Naive B cell (primary cell): ENCODE results near the gene RHBDD3. TPM values are rescaled to one million over a fixed set of nuclear protein-coding genes. Genes with fewer than 3 reads are reported as not detected.
"Not testable (repeated sequence)": the region's sequence is repeated elsewhere in the genome, so short reads cannot be mapped to it uniquely, and the experiment has no call there.

ENCODE experiments used
- ATAC-seq, 2 donors: fragments of 150-1000 bp; cut with Tn5 transposase; 2 replicates each; pipeline ENCODE4 v1.10.0; 2021; ENCODE audit warnings: low read depth in 2 of 2, mild to moderate bottlenecking in 2 of 2, moderate library complexity in 2 of 2
- DNase-seq: peaks from one replicate; pipeline ENCODE4 v3.0.0; 2022
- H3K27ac Mint-ChIP-seq, 6 donors: one replicate each; pipeline ENCODE4 v1.8.0; 2020 to 2022; ENCODE audit warnings: mild to moderate bottlenecking in 6 of 6, mixed read lengths in 6 of 6, moderate library complexity in 5 of 6, inconsistent platforms in 2 of 6
- H3K27me3 Mint-ChIP-seq, 3 donors: one replicate each; pipeline ENCODE4 v1.8.0; 2021 to 2022; ENCODE audit warnings: mixed read lengths in 3 of 3, mild to moderate bottlenecking in 1 of 3
- H3K36me3 Mint-ChIP-seq, 2 donors: one replicate each; pipeline ENCODE4 v1.8.0; 2020 to 2022; ENCODE audit warnings: mixed read lengths in 2 of 2, inconsistent platforms in 1 of 2, mild to moderate bottlenecking in 1 of 2
- H3K4me1 Mint-ChIP-seq, 3 donors: one replicate each; pipeline ENCODE4 v1.8.0; 2020 to 2022; ENCODE audit warnings: mixed read lengths in 3 of 3, inconsistent platforms in 1 of 3, mild to moderate bottlenecking in 1 of 3, moderate library complexity in 1 of 3
- H3K4me3 Mint-ChIP-seq, 8 donors: one replicate each; pipeline ENCODE4 v1.8.0; 2020 to 2022; ENCODE audit warnings: mild to moderate bottlenecking in 8 of 8, mixed read lengths in 8 of 8, moderate library complexity in 8 of 8, inconsistent platforms in 2 of 8
- H3K9me3 Mint-ChIP-seq, 7 donors: one replicate each; pipeline ENCODE4 v1.8.0; 2020 to 2022; ENCODE audit warnings: mixed read lengths in 7 of 7, mild to moderate bottlenecking in 5 of 7, inconsistent platforms in 2 of 7, moderate library complexity in 1 of 7
- polyA plus RNA-seq, 6 donors: library from polyadenylated mRNA; unstranded; fragments of 300-500 nt; fragmentation: Illumina TruSeq; gene quantifications; one replicate each; pipeline ENCODE4 v1.2.3, GENCODE V29; 2021; ENCODE audit warnings: low read depth in 6 of 6

Gene RHBDD3
- polyA plus RNA-seq, 6 donors from 2014 or later, result 0.72 to 4.2 (median 2.9) TPM; not detected in 1

DNA sequence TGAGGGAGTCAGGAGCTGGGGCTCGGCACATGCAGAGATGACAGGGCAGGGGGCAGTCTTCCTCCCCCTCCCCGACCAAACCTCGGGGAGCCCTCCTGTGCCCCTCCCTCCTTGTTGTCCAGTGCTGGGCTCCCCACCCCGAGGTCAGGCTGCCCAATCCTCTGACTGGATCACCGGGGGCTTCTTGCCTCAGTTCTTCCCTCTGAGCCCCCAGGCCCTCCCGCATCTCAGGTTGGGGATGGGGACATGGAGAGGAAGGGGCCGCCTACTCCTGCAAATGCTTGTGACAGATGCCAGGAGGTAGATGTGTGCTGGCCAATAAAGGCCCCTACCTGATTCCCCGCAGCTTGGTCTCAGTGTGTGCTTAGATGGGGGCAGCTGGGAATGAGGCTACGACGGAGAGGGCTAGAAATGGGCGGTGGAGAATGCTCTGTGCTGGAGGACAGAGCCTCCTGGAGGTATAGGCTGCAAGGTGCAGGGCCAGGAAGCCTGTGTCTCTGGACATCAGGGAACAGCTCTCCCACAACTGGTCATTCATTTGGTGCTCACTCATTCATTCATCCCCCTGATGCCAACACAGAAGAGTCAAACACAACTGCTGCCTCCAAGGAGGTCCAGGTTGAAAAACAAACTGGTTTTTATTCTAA, 8.4 kb downstream of the RHBDD3 start:
- H3K36me3 Mint-ChIP-seq, result no peaks in the 10 kb centered on the region
- no peaks in the 10 kb centered on the region for H3K9me3 Mint-ChIP-seq
- no peak overlapping the region for H3K27ac Mint-ChIP-seq
- no peak overlapping the region for H3K4me3 Mint-ChIP-seq
- H3K27me3 Mint-ChIP-seq, result no peaks in the 10 kb centered on the region
- DNase-seq (no peak), ATAC-seq (no peak)
- H3K4me1 Mint-ChIP-seq, result no peaks in the 10 kb centered on the region

DNA sequence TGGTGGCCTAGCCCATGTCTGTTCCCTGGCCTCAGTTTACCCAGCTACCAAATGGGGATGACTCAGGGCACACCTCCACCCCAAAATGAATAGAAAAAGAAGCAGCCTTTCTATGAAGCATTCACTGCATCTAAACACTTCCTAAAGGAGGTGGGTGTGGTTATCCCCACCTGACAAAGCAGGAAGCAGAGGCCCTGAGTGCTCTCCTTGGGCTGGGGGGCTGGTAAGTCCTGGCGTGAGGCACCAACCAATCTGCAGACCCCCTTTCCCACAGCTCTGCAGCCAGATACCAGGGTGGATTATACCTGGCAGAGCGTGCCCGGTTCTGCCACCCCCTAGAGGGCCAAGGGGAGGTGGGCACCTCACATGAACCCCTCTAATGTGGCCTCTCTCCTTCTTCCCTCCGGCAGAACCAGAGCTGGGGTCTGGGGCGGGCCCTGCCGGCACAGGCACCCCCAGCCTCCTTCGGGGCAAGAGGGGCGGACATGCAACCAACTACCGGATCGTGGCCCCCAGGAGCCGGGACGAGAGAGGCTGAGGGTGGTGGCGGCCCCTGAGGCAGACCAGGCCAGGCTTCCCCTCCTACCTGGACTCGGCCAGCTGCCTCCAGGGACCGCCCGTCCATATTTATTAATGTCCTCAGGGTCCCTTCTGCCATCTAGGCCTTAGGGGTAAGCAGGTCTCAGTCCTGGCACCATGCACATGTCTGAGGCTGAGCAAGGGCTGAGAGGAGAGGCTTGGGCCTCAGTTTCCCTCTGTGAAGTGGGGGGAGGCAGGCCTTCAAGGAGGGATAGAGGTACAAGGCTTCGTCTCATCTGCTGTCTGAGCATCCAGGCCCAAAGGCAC, 9.2 kb downstream of the RHBDD3 start:
- H3K36me3 Mint-ChIP-seq, result no peaks in the 10 kb centered on the region
- peak overlapping the region in 1 of 6 donors; percentile 8 for H3K27ac Mint-ChIP-seq
- no peak overlapping the region for H3K4me3 Mint-ChIP-seq
- no peak for ATAC-seq
- no peaks in the 10 kb centered on the region for H3K9me3 Mint-ChIP-seq
- DNase-seq, result no peak
- H3K4me1 Mint-ChIP-seq, result no peaks in the 10 kb centered on the region
- peaks cover under 1 to 3% (median 2%) of the 10 kb centered on the region in 3 donors for H3K27me3 Mint-ChIP-seq

DNA sequence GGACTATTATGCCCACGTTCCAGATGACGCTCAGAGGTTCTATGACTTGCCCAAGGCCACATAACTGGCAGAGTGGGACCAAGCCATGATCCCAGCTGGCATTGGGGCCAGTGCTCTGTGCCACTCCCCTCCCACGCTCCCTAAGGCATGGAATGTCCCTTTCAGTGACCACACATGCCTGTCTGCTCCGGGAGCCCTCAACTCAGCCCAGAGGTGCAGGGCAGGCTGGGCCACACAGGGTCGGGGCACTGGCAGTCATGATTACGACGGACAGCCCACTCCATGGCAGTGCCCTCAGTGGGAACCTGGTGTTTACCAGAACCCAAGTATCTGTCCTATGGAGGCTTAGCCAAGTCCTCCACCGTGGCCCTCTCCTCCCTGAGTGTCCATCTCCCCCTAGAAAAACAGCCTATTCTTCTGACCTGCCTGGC, 10.0 kb downstream of the RHBDD3 start:
- DNase-seq (no peak), ATAC-seq (no peak)
- H3K27me3 Mint-ChIP-seq, result peaks cover 4 to 7% (median 7%) of the 10 kb centered on the region in 3 donors
- H3K36me3 Mint-ChIP-seq, result no peaks in the 10 kb centered on the region
- H3K9me3 Mint-ChIP-seq, result no peaks in the 10 kb centered on the region
- no peaks in the 10 kb centered on the region for H3K4me1 Mint-ChIP-seq
- H3K4me3 Mint-ChIP-seq, result no peak overlapping the region
- no peak overlapping the region for H3K27ac Mint-ChIP-seq

DNA sequence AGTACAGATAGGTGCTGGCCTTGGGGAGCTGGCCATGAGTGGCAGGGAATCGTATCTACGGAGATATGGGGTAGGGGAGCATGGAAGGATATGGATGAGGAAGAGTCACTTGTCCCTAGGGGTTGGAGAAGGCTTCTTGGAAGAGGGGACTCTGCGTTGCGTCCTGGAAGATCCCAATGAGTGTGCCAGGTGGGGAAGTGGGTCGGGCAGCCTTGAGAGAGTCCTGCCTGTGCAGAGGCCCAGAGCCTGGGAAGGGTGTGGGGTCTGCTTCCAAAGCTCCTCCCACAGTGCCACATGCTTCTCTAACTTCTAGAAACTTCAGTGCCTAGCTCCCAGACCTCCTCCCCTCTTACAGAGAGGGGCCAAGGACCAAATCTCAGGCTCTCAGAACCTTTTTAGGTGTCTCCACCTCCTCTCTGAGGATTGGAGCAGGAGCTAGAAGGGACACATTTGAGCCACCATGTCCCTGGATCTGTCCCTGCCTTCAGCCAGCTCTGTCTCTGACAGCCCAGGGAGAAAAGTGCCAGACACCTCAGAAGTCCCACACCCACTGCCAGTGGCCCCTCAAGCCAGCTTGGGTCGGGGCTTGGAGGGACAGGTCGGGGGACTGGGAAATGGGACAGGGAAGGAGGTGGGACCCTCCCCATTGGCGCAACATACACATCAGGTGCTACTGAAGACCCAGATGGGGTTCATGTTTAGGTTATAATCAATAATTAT, 11.0 kb downstream of the RHBDD3 start:
- no peak for ATAC-seq

DNA sequence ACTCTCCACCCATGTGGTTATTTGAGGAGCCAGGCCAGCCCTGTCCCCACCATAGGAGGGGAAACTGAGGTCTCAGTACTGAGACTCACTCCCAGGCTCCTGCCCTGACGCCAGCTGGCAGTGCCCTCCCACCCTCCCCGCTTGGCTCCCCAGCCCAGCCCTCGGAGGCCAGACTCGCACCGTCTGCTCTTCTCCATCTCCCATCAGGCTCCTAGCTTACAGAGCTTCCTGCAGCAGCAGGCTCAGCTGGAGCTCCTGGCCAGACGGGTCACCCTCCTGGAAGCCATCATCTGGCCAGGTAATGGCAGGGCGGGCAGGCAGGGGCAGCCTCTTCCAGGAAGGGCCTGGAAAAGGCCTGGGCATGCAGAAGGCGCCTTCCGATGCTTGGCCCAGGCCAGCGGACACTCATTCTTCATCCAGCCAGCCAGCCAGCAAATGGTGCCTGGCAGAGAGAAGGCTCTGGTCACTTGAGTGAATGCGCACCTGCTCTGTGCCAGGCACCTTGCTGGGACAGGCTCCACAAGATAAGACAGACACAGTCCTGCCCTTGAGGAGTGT, 12.6 kb downstream of the RHBDD3 start:
- Mint-ChIP-seq H3K36me3 (no peaks in the 10 kb centered on the region), H3K4me1 (no peaks in the 10 kb centered on the region), H3K9me3 (no peaks in the 10 kb centered on the region), H3K27me3 (peaks cover 4 to 16% (median 14%) of the 10 kb centered on the region in 3 donors), H3K27ac (peak overlapping the region in 1 of 6 donors; percentile 52), H3K4me3 (no peak overlapping the region)
- ATAC-seq, result no peak
- DNase-seq, result no peak

More for the DNA sequence above, 11.0 kb downstream of the RHBDD3 start:
- Mint-ChIP-seq H3K36me3 (no peaks in the 10 kb centered on the region), H3K9me3 (no peaks in the 10 kb centered on the region), H3K4me1 (no peaks in the 10 kb centered on the region), H3K4me3 (peak overlapping the region in 1 of 8 donors; percentile 64), H3K27me3 (peaks cover 4 to 16% (median 14%) of the 10 kb centered on the region in 3 donors), H3K27ac (no peak overlapping the region)
- no peak for DNase-seq

DNA sequence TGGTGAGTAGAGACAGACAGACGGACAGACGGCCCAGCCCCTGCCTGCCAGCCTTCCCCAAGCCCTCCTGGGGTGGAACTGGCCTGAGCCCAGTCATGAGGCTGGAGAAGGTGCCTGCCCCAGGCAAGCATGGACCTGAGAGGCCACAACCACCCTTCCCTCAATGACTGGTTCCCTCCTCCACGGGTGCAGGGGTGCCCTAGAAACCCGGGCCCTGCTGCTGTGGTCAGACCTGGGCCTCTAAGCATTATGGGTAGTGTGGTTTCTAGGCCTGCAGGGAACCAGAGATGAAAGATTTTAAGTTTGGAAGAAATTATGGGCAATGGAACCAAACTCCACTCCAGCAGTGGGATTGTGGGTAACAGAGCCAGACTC, 13.5 kb downstream of the RHBDD3 start:
- no peaks in the 10 kb centered on the region for H3K9me3 Mint-ChIP-seq
- H3K27me3 Mint-ChIP-seq, result peaks cover 4 to 16% (median 14%) of the 10 kb centered on the region in 3 donors

DNA sequence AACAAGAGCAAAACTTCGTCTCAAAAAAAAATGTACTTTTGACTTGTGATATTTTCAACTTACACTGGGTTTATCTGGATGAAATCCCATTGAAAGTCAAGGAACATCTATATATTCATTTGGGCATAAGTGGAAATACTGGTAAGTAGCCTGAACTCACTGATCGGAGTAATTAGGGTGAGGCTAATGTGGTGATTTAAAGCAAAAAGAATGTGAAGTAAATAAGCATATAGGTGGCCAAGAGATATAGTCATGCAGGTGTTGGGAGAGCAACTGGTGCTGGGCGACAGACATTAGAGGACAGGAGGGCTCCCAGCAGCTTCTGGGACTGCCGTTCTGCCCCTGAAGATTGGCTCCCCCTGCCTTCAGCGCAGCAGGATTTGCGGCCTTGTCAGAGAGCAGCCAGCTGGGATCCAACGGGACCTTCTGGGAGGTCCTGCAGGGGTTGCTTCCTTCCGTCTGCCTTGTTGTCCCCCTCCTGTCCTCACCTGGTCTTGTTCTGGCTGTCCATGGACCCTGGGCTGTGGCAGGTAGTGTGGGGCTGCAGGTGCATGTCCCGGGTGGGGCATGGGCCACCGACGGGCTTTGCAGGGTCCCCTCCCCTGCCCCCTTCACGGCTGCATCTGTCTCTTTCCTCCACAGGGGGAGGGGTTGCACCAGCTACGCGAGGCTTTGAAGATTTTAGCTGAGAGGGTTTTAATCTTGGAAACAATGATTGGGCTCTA, 14.1 kb downstream of the RHBDD3 start:
- Mint-ChIP-seq H3K36me3 (no peaks in the 10 kb centered on the region), H3K4me3 (no peak overlapping the region), H3K4me1 (no peaks in the 10 kb centered on the region), H3K27me3 (peaks cover 4 to 16% (median 14%) of the 10 kb centered on the region in 3 donors), H3K27ac (no peak overlapping the region), H3K9me3 (no peaks in the 10 kb centered on the region)
- DNase-seq, result no peak
- ATAC-seq, result no peak

More for the DNA sequence above, 13.5 kb downstream of the RHBDD3 start:
- DNase-seq, result no peak
- Mint-ChIP-seq H3K36me3 (no peaks in the 10 kb centered on the region), H3K4me3 (no peak overlapping the region), H3K27ac (no peak overlapping the region), H3K4me1 (no peaks in the 10 kb centered on the region)
- no peak for ATAC-seq

DNA sequence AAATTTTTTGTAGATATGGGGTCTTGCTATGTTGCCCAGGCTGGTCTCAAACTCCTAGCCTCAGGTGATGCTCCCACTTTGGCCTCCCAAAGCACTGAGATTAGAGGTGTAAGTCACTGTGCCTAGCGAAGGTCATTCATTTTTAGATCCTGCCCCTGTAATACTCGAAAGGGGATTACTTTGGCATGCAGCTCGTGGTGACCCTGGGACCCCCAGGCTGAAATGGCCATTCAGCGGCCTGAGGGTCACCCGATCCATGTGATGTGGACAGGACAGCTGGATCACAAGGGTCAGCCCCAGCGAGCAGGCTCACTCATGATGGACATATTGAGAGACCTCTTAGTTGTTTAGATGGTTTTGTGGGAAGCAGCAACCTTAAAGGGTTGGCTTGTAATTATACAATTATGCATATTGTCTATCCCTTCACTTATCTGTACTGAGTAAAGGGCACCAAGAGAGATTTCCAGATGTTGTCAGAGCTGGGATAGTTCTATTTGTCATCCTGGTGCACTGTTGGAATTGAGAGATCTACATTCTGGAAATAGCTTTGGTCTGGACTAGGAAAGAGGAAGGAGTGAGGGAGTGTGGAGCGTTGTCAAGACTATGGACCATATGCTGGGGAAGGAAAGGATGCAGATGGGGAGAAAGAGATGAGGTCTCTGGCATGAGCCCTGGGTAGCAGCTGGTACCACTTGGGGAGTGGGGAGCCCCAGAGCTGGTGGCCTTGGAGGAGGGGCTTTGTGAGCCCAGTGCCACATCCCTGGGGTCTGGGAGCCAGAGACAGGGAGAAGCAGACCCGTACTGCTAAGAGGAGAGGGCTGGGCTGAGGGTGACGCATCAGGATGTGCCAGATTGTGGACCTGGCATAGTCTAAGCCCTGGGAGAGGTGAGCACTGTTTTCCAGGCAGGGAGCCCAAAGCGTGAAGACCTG, 15.5 kb downstream of the RHBDD3 start:
- H3K27ac Mint-ChIP-seq, result no peak overlapping the region
- DNase-seq (no peak), ATAC-seq (no peak)
- no peaks in the 10 kb centered on the region for H3K4me1 Mint-ChIP-seq
- H3K9me3 Mint-ChIP-seq, result no peaks in the 10 kb centered on the region
- no peaks in the 10 kb centered on the region for H3K36me3 Mint-ChIP-seq
- H3K4me3 Mint-ChIP-seq, result peak overlapping the region in 1 of 8 donors; percentile 17
- H3K27me3 Mint-ChIP-seq, result peaks cover 4 to 16% (median 14%) of the 10 kb centered on the region in 3 donors

DNA sequence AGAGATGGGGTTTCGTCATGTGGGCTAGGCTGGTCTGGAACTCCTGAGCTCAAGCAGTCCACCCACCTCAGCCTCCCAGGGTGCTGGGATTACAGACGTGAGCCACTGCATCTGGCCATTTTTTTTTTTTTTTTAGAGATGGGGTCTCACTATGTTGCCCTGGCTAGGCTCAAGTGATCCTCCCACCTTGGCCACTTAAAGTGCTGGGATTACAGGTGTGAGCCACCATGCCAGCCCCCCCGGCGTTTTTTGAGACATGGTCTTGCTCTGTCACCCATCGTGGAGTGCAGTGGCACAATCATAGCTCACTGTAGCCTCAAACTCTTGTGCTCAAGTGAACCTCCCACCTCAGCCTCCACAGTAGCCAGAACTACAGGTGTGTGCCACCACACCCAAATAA, 16.5 kb downstream of the RHBDD3 start:
- Mint-ChIP-seq H3K4me3 (no peak overlapping the region), H3K27ac (no peak overlapping the region)
- DNase-seq, result no peak

DNA sequence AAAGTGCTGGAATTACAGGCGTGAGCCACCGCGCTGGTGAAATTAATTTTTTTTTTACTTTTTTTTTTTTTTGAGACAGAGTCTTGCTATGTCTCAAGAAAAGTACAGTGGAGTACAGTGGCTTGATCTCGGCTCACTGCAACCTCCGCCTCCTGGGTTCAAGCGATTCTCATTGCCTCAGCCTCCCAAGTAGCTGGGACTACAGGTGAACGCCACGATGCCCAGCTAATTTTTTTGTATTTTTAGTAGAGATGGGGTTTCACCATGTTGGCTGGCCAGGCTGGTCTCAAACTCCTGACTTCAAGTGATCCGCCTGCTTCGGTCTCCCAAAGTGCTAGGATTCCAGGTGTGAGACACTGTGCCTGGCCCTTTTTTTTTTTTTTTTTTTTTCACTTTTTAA, 19.9 kb downstream of the RHBDD3 start:
- ATAC-seq, H3K27ac Mint-ChIP-seq, DNase-seq, H3K4me1 Mint-ChIP-seq, H3K4me3 Mint-ChIP-seq: not testable (repeated sequence)
- Mint-ChIP-seq H3K36me3 (peaks cover 9 to 13% of the 10 kb centered on the region in 2 donors), H3K27me3 (peaks cover 15 to 37% (median 36%) of the 10 kb centered on the region in 3 donors), H3K9me3 (peaks cover 3 to 11% (median 9%) of the 10 kb centered on the region in 7 donors)

More for the DNA sequence above, 16.5 kb downstream of the RHBDD3 start:
- Mint-ChIP-seq H3K4me1 (no peaks in the 10 kb centered on the region), H3K27me3 (peaks cover 4 to 16% (median 14%) of the 10 kb centered on the region in 3 donors), H3K36me3 (no peaks in the 10 kb centered on the region), H3K9me3 (no peaks in the 10 kb centered on the region)
- no peak for ATAC-seq

DNA sequence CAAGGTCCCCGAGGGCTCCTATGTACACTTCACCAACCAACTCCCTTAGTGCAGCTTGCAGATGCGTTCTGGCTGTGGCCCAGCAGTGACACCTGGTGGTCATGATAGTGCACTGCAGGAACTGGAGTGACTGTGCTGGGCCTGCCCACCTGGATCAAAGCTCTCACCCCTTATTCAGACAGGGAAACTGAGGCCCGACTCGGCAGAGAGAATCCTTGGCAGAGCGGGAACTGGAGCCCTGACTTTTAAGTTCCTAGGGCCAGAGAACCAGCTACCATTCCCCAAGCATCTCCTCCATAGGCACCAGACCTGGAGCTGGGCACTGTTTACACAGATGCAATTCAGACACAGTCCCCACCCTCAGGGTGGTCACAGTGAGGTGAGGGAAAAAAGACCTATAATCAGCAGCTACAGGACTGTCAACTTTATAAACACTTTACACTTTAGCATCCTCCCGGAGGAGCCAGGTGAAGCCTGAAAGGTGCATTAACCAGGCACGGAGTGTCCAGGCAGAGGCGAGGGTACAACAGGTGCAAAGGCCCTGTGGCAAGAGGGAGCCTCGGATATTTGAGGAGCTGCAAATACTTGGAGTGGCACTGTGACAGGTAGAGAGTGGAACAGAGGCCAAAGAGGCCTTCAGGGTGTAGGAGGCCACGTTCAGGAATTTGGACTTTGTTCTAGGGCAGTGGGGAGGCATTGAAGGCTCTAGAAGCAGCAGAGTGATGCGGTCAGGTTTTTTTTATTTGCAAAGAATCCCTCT, 22.0 kb downstream of the RHBDD3 start:
- peaks cover 15 to 39% (median 30%) of the 10 kb centered on the region in 3 donors for H3K27me3 Mint-ChIP-seq
- peaks cover 12 to 19% of the 10 kb centered on the region in 2 donors for H3K36me3 Mint-ChIP-seq
- H3K27ac Mint-ChIP-seq, result peak overlapping the region in 1 of 6 donors; percentile 53
- H3K9me3 Mint-ChIP-seq, result peaks cover 11 to 31% (median 26%) of the 10 kb centered on the region in 7 donors
- peak; percentile 56 for DNase-seq
- no peak overlapping the region for H3K4me3 Mint-ChIP-seq
- H3K4me1 Mint-ChIP-seq, result peaks cover 0 to 8% (median 3%) of the 10 kb centered on the region in 3 donors
- ATAC-seq, result peak; percentile 77 to 82
